Osteoblast (primary cell): ENCODE results near the gene PRSS36. TPM values are rescaled to one million over a fixed set of nuclear protein-coding genes. Genes with fewer than 3 reads are reported as not detected.
A peak's percentile ranks its signal among the peaks of the same experiment; 100 is the strongest.

Source experiments
- DNase-seq: peaks from one replicate; pipeline ENCODE4 v3.0.0; 2011; ENCODE audit warnings: low spot score, mixed read lengths; ENCODE audit not compliant: insufficient read length; ENCODE audit errors: missing footprints
- H2AFZ ChIP-seq: 2 replicates; pipeline ENCODE4 v1.6.0; 2011; ENCODE audit warnings: mild to moderate bottlenecking, low read length
- H3K27ac ChIP-seq: 2 replicates; pipeline ENCODE4 v1.5.1; 2011; ENCODE audit warnings: mild to moderate bottlenecking, low read depth, low read length, moderate library complexity
- H3K27me3 ChIP-seq: 2 replicates; pipeline ENCODE4 v1.6.0; 2012; ENCODE audit warnings: mild to moderate bottlenecking, control low read depth, inconsistent platforms, low read length, moderate library complexity; ENCODE audit not compliant: insufficient read depth
- H3K36me3 ChIP-seq: 2 replicates; pipeline ENCODE4 v1.5.1; 2011; ENCODE audit warnings: mild to moderate bottlenecking, low read length, control low read depth, moderate library complexity; ENCODE audit not compliant: insufficient read depth
- H3K4me1 ChIP-seq: 2 replicates; pipeline ENCODE4 v1.5.1; 2011; ENCODE audit warnings: mild to moderate bottlenecking, low read length, control low read depth, moderate library complexity; ENCODE audit not compliant: insufficient read depth
- H3K4me2 ChIP-seq: 2 replicates; pipeline ENCODE4 v1.6.0; 2011; ENCODE audit warnings: mild to moderate bottlenecking, low read length; ENCODE audit not compliant: insufficient read depth
- H3K4me3 ChIP-seq: fragments of 200-600 bp; sonication (generic); 3 replicates; pipeline ENCODE4 v1.5.1; 2012; ENCODE audit warnings: mild to moderate bottlenecking, low read length, inconsistent platforms; ENCODE audit not compliant: insufficient read depth
- H3K79me2 ChIP-seq: 2 replicates; pipeline ENCODE4 v1.6.0; 2012; ENCODE audit warnings: mild to moderate bottlenecking, low read length, control low read depth, inconsistent platforms; ENCODE audit not compliant: insufficient read depth
- H3K9me3 ChIP-seq: 2 replicates; pipeline ENCODE4 v1.5.1; 2011; ENCODE audit warnings: low read depth, low read length, control low read depth
- H4K20me1 ChIP-seq: 2 replicates; pipeline ENCODE4 v1.6.0; 2012; ENCODE audit warnings: mild to moderate bottlenecking, low read length, control low read depth; ENCODE audit not compliant: insufficient read depth
- CTCF ChIP-seq: IDR thresholded peaks from 2 replicates; pipeline ENCODE4 v1.5.1; 2011; ENCODE audit warnings: mild to moderate bottlenecking, low read depth, low read length, moderate library complexity; ENCODE audit errors: extremely low read depth
- total RNA-seq: library from RNA; depleted of rRNA; stranded (reverse); fragments of >200 nt; gene quantifications from 2 replicates; pipeline ENCODE4 v1.2.3, GENCODE V29; 2012

The PRSS36 gene
- total RNA-seq, 1 donor = not detected

- TF ChIP-seq CTCF = no peak
- peak; percentile 81 for DNase-seq
- H3K27me3 ChIP-seq = peaks cover 4% of the 10 kb centered on the region
- no peak overlapping the region for H2AFZ ChIP-seq
- H4K20me1 ChIP-seq = no peaks in the 10 kb centered on the region
- H3K27ac ChIP-seq = no peak overlapping the region
- no peak overlapping the region for H3K4me3 ChIP-seq
- H3K9me3 ChIP-seq = no peaks in the 10 kb centered on the region
- H3K36me3 ChIP-seq = peaks cover 8% of the 10 kb centered on the region
- H3K4me1 ChIP-seq = peaks cover 4% of the 10 kb centered on the region
- no peaks in the 10 kb centered on the region for H3K79me2 ChIP-seq
- H3K4me2 ChIP-seq = no peak overlapping the region
These were observed 18.4 kb downstream of the PRSS36 start for GRCh38 chr16:31131416-31131815.

DNA sequence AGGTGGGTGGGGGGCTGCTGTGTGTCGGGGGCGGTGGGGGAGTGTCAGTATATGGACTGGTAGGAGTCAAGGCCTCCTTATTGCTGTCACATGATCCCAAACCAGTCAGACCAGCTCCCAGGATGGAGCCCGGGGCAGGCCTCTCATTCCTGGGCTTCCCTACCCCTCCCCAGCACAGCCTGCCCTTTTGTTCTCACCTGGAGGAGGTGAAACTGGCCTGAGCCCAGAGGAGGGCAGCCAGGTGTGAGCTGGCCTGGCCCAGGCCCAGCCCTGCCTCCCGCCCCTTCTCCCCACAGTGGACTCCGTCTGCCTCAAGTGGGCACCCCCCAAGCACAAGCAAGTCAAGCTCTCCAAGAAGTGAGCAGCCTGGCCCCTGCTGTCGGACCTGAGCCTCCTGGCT, 19.0 kb downstream of the PRSS36 start:
- H3K27me3 ChIP-seq = peaks cover 4% of the 10 kb centered on the region
- no peaks in the 10 kb centered on the region for H4K20me1 ChIP-seq
- H3K4me1 ChIP-seq = peaks cover 4% of the 10 kb centered on the region
- DNase-seq = peak; percentile 77
- no peak overlapping the region for H3K4me3 ChIP-seq
- no peak overlapping the region for H2AFZ ChIP-seq
- no peaks in the 10 kb centered on the region for H3K79me2 ChIP-seq
- TF ChIP-seq CTCF = no peak
- peaks cover 8% of the 10 kb centered on the region for H3K36me3 ChIP-seq
- no peak overlapping the region for H3K27ac ChIP-seq
- H3K4me2 ChIP-seq = no peak overlapping the region
- no peaks in the 10 kb centered on the region for H3K9me3 ChIP-seq

- H4K20me1 ChIP-seq = no peaks in the 10 kb centered on the region
- H3K4me2 ChIP-seq = no peak overlapping the region
- no peak for TF ChIP-seq CTCF
- H3K27me3 ChIP-seq = peaks cover 4% of the 10 kb centered on the region
- peak; percentile 55 for DNase-seq
- no peaks in the 10 kb centered on the region for H3K79me2 ChIP-seq
- H3K4me1 ChIP-seq = peaks cover 4% of the 10 kb centered on the region
- H3K27ac ChIP-seq = no peak overlapping the region
- no peaks in the 10 kb centered on the region for H3K9me3 ChIP-seq
- H2AFZ ChIP-seq = no peak overlapping the region
- no peak overlapping the region for H3K4me3 ChIP-seq
- H3K36me3 ChIP-seq = peaks cover 8% of the 10 kb centered on the region
These were observed 19.5 kb downstream of the PRSS36 start for GRCh38 chr16:31130336-31130891.

GRCh38 chr16:31129568-31130335, 20.1 kb downstream of the PRSS36 start:
- peaks cover 8% of the 10 kb centered on the region for H3K36me3 ChIP-seq
- H3K9me3 ChIP-seq = no peaks in the 10 kb centered on the region
- peaks cover 4% of the 10 kb centered on the region for H3K4me1 ChIP-seq
- peaks cover under 1% of the 10 kb centered on the region for H3K27me3 ChIP-seq
- no peak overlapping the region for H3K4me2 ChIP-seq
- H3K27ac ChIP-seq = no peak overlapping the region
- no peaks in the 10 kb centered on the region for H3K79me2 ChIP-seq
- no peak for TF ChIP-seq CTCF
- no peaks in the 10 kb centered on the region for H4K20me1 ChIP-seq
- peak; percentile 80 for DNase-seq
- no peak overlapping the region for H2AFZ ChIP-seq
- H3K4me3 ChIP-seq = no peak overlapping the region
